Rectal smooth muscle tissue (tissue), 1 donor: ENCODE measurements around the gene TMEM238L.

ENCODE experiments used
- H3K27ac ChIP-seq: one replicate; pipeline ENCODE4 v1.7.0; 2013; ENCODE audit warnings: low read depth, low read length, inconsistent platforms
- H3K27me3 ChIP-seq: one replicate; pipeline ENCODE4 v1.7.0; 2013; ENCODE audit warnings: low read length; ENCODE audit not compliant: control insufficient read depth, insufficient read depth
- H3K36me3 ChIP-seq: one replicate; pipeline ENCODE4 v1.7.0; 2013; ENCODE audit warnings: low read length; ENCODE audit not compliant: control insufficient read depth, insufficient read depth
- H3K4me1 ChIP-seq: one replicate; pipeline ENCODE4 v1.7.0; 2013; ENCODE audit warnings: low read length; ENCODE audit not compliant: control insufficient read depth, insufficient read depth
- H3K4me3 ChIP-seq: one replicate; pipeline ENCODE4 v1.7.0; 2013; ENCODE audit warnings: low read length
- H3K9ac ChIP-seq: one replicate; pipeline ENCODE4 v1.7.0; 2013; ENCODE audit warnings: low read length

Gene TMEM238L

DNA sequence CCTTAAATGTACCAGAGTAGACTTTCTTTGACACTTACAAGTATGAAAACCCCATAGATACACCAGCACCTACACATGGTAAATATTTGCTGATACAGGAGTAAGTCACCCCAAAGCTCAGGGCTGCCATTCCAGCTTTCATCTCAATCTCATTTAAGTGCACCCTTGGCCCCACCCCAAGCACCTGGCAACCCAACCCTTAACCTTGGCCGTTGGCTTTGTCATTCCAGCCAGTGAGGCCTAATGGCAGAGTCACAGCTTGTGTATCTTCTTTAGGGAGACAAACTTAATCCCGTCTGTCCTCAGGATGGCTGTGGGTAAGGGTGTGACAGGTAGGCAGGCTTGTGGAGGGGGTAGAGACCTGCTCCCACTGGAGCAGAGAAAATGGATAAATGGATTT lies 42.6 kb downstream of the TMEM238L start:
- Histone ChIP-seq H3K4me3 (no peak overlapping the region), H3K9ac (no peak overlapping the region), H3K27ac (no peak overlapping the region), H3K4me1 (no peaks in the 10 kb centered on the region), H3K36me3 (no peaks in the 10 kb centered on the region), H3K27me3 (no peaks in the 10 kb centered on the region)

DNA sequence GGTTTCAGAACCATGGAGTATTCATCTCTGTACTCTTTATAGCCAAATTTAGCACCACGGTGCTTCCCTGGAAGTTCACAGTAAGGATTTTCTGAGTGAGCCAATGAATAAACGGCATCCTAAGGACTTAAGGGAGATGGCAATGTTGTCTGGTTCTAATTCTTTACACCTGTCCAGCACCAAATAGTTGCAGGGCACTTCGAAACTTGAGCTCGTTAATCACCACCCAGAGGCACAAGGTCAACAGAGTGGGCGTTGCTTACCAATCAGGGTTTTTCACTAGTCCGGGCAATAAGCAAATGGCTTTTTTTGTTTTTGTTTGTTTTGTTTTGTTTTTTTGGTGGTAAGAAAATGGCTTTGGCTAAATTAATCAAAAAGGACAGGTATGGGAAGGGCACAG lies 45.8 kb downstream of the TMEM238L start:
- Histone ChIP-seq H3K36me3 (no peaks in the 10 kb centered on the region), H3K4me3 (no peak overlapping the region), H3K27me3 (no peaks in the 10 kb centered on the region), H3K4me1 (no peaks in the 10 kb centered on the region), H3K9ac (no peak overlapping the region), H3K27ac (no peak overlapping the region)

DNA sequence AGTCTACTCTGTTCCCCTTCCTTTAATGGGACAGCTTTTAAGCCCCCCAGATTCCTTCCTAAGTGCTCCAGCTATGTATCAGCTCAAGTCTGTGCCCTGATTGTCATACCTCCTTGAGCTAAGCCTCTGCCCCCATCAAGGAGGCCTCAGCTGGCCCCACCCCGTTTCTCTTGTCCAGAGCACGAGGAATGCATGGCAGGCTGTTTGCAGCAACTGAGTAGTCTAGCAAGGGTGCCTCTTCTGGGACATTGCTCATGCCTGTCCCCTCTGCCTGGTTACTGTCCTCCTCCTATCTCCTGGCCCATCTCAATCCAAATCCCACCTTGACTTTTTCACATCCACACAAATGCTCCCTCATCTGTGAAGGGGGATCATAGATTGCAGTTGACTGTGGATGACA lies 46.3 kb downstream of the TMEM238L start:
- no peaks in the 10 kb centered on the region for H3K36me3 ChIP-seq
- H3K27ac ChIP-seq, result no peak overlapping the region
- H3K4me3 ChIP-seq, result no peak overlapping the region
- H3K9ac ChIP-seq, result no peak overlapping the region
- H3K4me1 ChIP-seq, result no peaks in the 10 kb centered on the region
- no peaks in the 10 kb centered on the region for H3K27me3 ChIP-seq

DNA sequence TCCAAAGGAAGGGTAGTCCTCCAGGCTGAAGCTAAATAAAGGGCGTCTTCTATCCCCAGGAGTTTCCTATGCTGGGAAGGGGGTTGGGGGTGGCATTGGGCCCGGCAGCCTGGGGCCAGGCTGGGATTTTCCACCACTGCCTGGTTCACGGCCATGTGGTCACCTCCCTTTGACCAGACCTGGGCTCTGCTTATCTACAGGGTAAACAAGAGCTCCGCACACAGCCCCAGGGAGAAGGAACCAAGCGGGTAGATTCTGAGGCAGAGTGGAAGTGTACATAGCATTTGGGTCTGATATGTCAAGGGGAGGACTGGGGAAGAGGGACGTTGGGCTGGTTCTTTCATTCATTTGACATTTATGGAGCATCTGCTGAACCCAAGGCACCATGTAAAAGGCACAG lies 46.8 kb downstream of the TMEM238L start:
- Histone ChIP-seq H3K4me3 (no peak overlapping the region), H3K27me3 (no peaks in the 10 kb centered on the region), H3K27ac (no peak overlapping the region), H3K9ac (no peak overlapping the region), H3K36me3 (no peaks in the 10 kb centered on the region), H3K4me1 (no peaks in the 10 kb centered on the region)

DNA sequence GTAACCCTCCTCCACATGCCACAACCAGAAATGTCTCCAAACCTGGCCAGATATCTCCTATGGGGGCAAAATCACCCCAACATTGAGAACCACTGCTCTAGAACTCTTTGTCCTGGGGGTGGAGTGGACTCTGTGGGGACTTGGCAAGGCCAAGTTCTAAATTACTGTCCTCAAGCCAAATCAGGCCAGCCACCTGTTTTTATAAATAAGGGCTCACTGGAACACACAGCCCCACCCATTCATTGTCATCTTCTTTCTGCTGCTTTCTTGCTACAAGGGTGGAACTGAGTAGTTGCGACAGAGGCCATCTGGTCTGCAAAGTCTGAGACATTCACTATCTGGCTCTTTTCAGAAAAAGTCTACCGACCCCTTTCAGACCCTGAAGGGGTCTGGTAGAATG lies 47.3 kb downstream of the TMEM238L start:
- no peak overlapping the region for H3K27ac ChIP-seq
- H3K36me3 ChIP-seq, result no peaks in the 10 kb centered on the region
- no peaks in the 10 kb centered on the region for H3K27me3 ChIP-seq
- no peaks in the 10 kb centered on the region for H3K4me1 ChIP-seq
- H3K4me3 ChIP-seq, result no peak overlapping the region
- no peak overlapping the region for H3K9ac ChIP-seq

DNA sequence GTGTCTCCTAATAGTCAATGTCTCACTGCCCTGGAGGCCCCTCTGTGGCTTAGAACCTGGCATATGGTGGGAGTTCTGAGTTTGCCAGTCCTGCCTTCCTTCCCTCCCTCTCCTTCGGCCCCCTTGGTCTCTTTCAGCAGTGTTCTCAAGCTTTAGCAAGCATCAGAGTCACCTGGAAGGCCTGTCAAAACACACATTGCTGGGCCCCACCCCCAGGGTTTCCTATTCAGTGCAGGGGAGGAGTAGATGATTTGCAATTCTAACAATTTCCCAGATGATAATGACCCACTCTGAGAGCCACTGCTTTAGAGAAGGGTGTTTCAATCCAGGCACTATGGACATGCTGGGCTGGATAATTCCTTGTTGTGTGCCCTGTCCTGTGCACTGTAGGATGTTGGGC lies 47.7 kb downstream of the TMEM238L start:
- no peak overlapping the region for H3K27ac ChIP-seq
- H3K4me3 ChIP-seq, result no peak overlapping the region
- no peaks in the 10 kb centered on the region for H3K4me1 ChIP-seq

DNA sequence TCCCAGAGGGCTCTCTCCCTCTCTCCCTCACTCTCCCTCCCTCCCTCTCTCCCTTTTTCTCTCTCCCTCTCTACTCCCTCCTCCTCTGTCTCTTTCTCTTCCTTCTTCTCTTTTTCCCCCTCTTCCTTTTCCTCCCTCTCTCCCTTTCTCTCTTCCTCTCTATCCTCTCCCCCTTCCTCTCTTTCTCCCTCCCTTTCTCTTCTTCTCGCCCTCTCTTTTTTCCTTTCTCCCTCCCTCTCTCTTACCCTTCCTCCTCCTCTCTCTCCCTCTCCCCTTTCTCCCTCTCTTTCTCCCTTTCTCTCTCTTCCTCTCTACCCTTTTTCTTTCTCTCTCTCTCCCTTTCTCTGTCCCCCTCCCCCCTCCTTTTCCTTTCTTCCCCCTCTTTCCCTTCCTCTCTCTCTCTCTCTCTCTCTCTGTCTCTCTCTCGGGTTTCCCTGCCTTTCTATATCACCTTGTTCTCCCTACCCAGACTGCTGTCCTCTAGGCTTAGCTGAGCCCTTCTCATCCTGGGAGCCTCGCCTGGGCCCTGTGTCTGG lies 48.2 kb downstream of the TMEM238L start:
- H3K27ac ChIP-seq, result no peak overlapping the region
- no peaks in the 10 kb centered on the region for H3K27me3 ChIP-seq
- H3K36me3 ChIP-seq, result no peaks in the 10 kb centered on the region
- no peak overlapping the region for H3K4me3 ChIP-seq
- H3K9ac ChIP-seq, result no peak overlapping the region
- no peaks in the 10 kb centered on the region for H3K4me1 ChIP-seq

More for the DNA sequence above, 47.7 kb downstream of the TMEM238L start:
- H3K36me3 ChIP-seq, result no peaks in the 10 kb centered on the region
- H3K27me3 ChIP-seq, result no peaks in the 10 kb centered on the region
- no peak overlapping the region for H3K9ac ChIP-seq

DNA sequence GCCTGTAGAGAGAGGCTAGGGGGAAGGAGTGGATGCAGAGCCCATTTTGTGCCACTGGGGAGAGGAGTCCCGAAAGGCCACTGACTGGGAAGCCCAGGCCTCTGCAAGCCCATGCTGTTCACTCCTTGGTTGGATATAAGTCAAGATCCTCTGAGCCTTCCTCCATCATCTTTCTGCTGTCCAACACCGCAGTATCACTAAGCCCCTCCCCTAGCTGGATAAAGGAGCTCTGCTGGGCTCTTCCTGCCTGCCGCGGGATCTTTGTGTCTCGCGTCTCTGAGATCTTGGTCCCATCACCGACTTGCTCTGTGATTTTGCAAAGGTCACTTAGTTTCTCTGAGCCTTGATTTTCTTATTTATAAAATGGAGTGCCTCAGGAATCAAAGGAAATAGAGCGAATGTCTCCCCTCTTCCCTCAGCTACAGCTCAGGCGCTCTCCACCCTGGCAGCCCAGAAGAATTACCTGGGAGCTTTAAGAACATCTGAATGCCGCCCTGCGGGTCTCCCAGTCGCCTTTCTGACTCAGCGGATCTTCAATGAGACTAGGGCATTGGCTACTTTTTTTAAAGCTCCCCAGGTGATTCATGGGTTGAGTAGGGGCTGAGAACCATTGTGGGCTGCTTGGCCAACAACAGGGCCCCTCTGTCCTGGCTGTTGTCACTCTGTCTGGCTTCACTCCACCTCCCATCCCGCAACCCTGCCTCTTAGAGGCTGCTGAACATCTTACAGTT lies 48.9 kb downstream of the TMEM238L start:
- Histone ChIP-seq H3K9ac (no peak overlapping the region), H3K36me3 (no peaks in the 10 kb centered on the region), H3K4me3 (no peak overlapping the region), H3K27ac (no peak overlapping the region), H3K27me3 (no peaks in the 10 kb centered on the region), H3K4me1 (no peaks in the 10 kb centered on the region)

DNA sequence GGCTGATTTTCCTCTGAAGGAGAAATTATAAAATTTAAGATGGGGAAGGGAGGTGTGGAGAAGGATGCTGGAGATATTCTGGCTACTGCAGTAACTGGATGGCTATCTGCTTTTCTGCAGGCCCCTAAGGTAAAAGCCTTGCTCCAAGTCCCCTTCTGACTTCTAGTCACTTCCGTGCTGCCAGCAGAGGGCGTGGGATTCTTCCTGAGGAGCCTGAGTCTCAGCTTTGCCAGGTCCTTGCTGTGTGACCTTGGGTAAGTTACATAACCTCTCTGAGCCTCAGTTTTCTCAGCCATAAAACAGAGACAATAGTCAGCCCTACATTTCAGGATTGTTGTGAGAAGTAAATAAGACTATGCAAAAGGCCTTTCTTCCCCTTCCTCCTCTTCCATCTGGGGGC lies 49.8 kb downstream of the TMEM238L start:
- Histone ChIP-seq H3K27ac (no peak overlapping the region), H3K9ac (no peak overlapping the region), H3K4me1 (no peaks in the 10 kb centered on the region), H3K27me3 (no peaks in the 10 kb centered on the region), H3K36me3 (no peaks in the 10 kb centered on the region), H3K4me3 (no peak overlapping the region)

DNA sequence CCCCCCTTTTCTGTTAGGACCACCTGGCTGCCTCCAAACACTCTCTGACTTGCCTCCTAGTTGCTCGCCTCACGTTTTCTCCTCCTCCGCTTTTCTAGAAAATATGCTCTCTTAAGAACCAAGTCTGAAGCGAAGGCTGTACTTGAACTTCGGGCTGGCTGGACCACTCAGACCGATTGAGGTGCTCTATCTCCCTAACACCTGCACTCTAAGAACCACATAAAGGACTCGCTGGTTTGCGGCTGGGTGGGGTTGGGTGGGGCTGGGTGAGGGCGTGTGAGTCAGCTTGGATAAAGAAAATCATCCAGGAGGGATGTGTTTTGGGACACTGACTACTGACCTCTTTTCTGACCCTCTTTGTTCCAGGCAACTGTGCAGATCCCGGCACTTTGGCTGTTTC lies 51.2 kb downstream of the TMEM238L start:
- Histone ChIP-seq H3K4me3 (no peak overlapping the region), H3K9ac (no peak overlapping the region), H3K27me3 (no peaks in the 10 kb centered on the region), H3K36me3 (no peaks in the 10 kb centered on the region), H3K27ac (no peak overlapping the region), H3K4me1 (no peaks in the 10 kb centered on the region)

DNA sequence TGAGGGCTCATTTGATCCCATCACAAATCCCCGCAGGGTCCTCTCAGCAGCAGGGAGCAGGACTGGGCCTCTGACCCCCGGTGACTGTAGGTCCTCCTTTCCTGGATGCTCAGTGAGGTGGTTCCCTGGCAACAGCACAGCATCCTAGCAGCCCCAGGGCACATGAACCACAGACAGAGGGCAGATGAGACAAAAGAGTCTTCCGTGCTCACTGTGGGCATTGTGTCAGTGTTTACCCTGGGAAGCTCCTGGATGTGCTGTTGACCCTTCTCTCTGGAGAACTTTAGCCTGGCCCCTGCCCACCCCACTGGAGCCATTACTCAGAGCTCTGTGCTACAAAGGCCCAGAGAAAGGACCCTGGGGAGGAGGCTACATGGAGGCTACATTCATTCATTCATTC lies 52.3 kb downstream of the TMEM238L start:
- no peaks in the 10 kb centered on the region for H3K27me3 ChIP-seq

DNA sequence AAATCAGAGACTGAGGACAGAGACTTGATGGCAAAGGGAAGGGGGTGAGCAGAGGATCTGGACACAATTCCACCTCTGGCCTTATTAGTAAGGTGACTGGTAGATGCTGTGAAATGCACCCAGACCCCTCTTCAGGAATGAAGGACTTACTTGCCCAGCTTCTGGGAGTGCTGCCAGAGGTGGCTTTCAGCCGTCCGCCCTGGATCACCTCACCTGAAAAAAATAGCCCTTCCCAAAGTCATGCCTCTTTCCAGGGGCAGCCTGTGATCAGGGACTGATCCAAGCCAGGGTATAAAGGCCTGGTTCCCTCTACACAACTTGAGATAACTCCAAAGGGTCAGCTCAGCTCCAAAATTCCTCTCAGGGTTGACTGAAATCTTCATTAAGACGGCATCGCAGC lies 53.7 kb downstream of the TMEM238L start:
- H3K9ac ChIP-seq, result no peak overlapping the region
- no peak overlapping the region for H3K27ac ChIP-seq
- H3K36me3 ChIP-seq, result no peaks in the 10 kb centered on the region
- H3K27me3 ChIP-seq, result no peaks in the 10 kb centered on the region
- no peaks in the 10 kb centered on the region for H3K4me1 ChIP-seq
- H3K4me3 ChIP-seq, result no peak overlapping the region

More for the DNA sequence above, 52.3 kb downstream of the TMEM238L start:
- no peaks in the 10 kb centered on the region for H3K36me3 ChIP-seq
- H3K4me1 ChIP-seq, result no peaks in the 10 kb centered on the region
- H3K27ac ChIP-seq, result no peak overlapping the region
- H3K9ac ChIP-seq, result no peak overlapping the region
- H3K4me3 ChIP-seq, result no peak overlapping the region

DNA sequence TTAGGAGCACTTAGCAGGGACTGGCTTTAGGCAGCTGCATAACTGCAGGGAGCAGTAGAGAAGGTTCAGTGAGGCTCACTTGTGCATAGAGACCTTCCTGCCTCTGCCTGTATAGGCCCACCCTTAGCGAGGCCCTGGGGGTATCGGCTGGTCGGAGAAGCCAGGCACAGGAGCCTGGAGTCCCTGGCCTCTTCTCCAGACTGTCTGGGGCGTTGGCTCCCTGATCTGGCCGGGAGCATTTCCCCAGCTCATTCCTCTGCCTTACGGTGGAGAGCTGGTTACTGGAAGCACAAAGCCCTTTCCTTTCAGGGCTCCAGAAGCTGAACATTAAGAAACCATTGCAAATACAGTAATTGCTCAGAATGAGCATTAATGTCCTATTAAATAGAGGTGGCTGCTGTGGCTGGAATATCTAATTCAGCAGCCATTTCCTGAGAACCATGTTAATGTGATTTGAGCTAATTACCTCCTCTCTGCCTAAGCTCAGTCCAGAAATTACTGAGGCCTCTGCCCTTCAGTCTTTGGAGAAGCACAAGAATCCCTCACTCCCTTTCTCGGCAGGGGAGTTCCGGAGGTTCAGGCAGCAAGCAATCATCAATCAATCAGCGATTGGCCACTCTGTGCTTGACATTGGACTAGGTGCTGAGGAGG lies 55.2 kb downstream of the TMEM238L start:
- Histone ChIP-seq H3K9ac (no peak overlapping the region), H3K4me1 (no peaks in the 10 kb centered on the region), H3K36me3 (no peaks in the 10 kb centered on the region), H3K4me3 (no peak overlapping the region), H3K27me3 (no peaks in the 10 kb centered on the region), H3K27ac (no peak overlapping the region)
